Activated T-cell treated with anti-CD3 and anti-CD28 coated beads, Interleukin-2, amount 50 U/mL, for 24 hours (primary cell): ENCODE measurements around the gene MAST2.

Experiments
- DNase-seq: peaks from one replicate; pipeline ENCODE4 v3.0.0-alpha.2; 2020
- H3K27ac Mint-ChIP-seq: 2 replicates; pipeline ENCODE4 v1.8.0; 2020; ENCODE audit warnings: mild to moderate bottlenecking, mixed read lengths
- H3K27me3 Mint-ChIP-seq: 2 replicates; pipeline ENCODE4 v1.8.0; 2020; ENCODE audit warnings: mixed read lengths
- H3K36me3 Mint-ChIP-seq: 2 replicates; pipeline ENCODE4 v1.8.0; 2020; ENCODE audit warnings: low read depth, mixed read lengths
- H3K4me1 Mint-ChIP-seq: 2 replicates; pipeline ENCODE4 v1.8.0; 2020; ENCODE audit warnings: low read depth, mixed read lengths
- H3K4me3 Mint-ChIP-seq: 2 replicates; pipeline ENCODE4 v1.8.0; 2020; ENCODE audit warnings: mild to moderate bottlenecking, moderate library complexity, mixed read lengths
- H3K9me3 Mint-ChIP-seq: 2 replicates; pipeline ENCODE4 v1.8.0; 2020; ENCODE audit warnings: mixed read lengths

Gene MAST2

DNA sequence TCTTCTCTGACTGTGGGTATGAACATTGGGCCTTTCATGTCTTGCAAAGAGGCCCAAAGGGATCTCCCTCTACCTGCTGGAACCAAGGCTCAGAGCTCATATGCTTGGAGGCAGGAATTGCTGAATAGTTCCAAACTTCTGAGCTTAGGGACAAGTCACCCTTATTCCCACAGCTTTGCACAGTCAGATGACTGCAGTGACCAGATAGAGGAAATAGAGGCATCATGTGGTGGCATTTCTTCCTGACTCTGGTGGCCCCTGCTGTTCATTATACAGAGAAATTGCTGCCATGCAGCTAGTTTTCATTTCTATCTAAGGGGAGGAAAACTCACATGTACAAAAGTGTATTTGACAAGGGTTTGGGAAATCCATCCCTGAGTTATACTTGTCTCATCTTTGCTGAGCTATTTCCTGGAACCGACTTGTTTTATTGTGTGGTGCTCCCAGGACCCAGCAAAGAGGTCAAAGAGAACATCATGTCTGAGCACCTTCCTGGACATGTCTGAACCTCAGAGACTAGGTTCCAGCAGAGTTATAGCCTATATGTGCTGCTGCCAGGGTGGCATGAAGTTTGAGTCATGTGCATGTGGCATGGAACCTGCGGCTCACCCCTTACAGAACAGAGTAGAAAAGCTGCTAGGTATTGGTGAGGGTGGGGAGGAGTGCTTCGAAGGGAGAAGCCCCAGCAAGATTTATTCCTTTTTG, 197.8 kb downstream of the MAST2 start:
- DNase-seq, result no peak
- Mint-ChIP-seq H3K27me3 (no peaks in the 10 kb centered on the region), H3K36me3 (peaks cover 32% of the 10 kb centered on the region)

DNA sequence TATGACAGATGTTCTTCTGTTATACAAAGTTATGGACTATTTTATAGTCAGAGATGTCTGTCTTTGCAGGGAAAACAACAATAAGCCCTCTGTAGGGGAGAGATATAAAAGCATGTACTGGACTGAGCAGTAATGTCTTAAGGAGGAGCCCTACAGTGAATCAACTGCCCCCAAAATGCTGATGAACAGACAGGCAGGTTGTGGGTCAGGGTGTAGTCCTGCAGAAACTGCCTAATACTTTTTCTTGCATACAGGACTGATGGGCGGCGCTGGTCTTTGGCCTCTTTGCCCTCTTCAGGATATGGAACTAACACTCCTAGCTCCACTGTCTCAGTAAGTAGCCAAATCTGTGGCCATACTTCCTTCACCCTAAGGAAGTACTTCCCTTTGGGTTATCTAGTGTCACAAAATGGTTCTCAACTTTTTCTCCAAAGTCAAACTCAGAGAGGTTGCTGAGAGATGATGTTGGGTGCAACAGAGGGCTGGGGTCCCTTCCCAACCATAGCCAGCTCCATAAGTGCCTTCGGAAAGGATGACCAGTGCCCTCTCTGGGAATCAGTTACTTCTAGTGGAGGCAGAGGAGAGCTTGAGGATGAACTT, 199.2 kb downstream of the MAST2 start:
- no peak for DNase-seq
- H3K27me3 Mint-ChIP-seq, result no peaks in the 10 kb centered on the region
- no peak overlapping the region for H3K27ac Mint-ChIP-seq
- no peaks in the 10 kb centered on the region for H3K4me1 Mint-ChIP-seq
- H3K4me3 Mint-ChIP-seq, result no peak overlapping the region
- no peaks in the 10 kb centered on the region for H3K9me3 Mint-ChIP-seq
- peaks cover 45% of the 10 kb centered on the region for H3K36me3 Mint-ChIP-seq

More for the DNA sequence above, 197.8 kb downstream of the MAST2 start:
- no peak overlapping the region for H3K27ac Mint-ChIP-seq
- no peaks in the 10 kb centered on the region for H3K9me3 Mint-ChIP-seq
- H3K4me1 Mint-ChIP-seq, result no peaks in the 10 kb centered on the region
- H3K4me3 Mint-ChIP-seq, result no peak overlapping the region

DNA sequence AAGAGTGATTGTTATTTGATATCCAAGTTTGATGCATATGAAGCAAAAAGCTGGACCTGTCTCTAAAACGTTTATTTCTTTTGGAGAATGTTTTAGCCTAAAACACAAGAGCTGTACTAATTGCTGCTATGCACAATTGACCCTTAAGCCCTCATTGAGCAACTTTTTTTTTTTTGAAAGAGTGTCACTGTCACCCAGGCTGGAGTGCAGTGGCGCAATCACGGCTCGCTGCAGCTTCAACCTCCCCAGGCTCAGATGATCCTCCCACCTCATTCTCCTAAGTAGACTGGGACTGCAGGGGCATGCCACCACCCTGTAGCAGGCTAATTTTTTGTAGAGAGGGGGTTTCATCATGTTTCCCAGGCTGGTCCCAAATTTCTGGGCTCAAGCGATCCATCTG, 199.9 kb downstream of the MAST2 start:
- no peak for DNase-seq
- H3K4me3 Mint-ChIP-seq, result no peak overlapping the region
- no peak overlapping the region for H3K27ac Mint-ChIP-seq
- H3K4me1 Mint-ChIP-seq, result no peaks in the 10 kb centered on the region
- H3K9me3 Mint-ChIP-seq, result no peaks in the 10 kb centered on the region
- no peaks in the 10 kb centered on the region for H3K27me3 Mint-ChIP-seq
- H3K36me3 Mint-ChIP-seq, result peaks cover 52% of the 10 kb centered on the region

DNA sequence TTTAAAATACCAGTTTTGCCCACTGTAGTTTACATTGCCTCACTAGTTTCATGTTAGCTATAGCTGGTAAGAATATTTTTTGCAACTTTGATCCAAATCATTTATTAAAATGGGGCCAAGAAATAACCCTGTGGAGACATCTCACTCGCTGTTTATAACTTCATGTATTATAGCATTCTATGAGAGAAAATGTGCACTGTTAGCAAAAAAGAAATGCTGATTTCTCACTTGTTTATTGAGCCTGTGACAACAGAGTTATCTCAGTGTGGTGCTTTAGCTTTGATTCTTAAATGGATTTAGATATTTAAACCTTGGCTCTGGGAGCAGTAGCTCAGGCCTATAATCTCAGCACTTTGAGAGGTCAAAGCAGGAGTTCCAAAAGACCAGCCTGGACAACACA, 201.1 kb downstream of the MAST2 start:
- no peaks in the 10 kb centered on the region for H3K4me1 Mint-ChIP-seq
- DNase-seq, result no peak
- H3K4me3 Mint-ChIP-seq, result no peak overlapping the region
- H3K27me3 Mint-ChIP-seq, result no peaks in the 10 kb centered on the region
- no peak overlapping the region for H3K27ac Mint-ChIP-seq
- H3K36me3 Mint-ChIP-seq, result peaks cover 59% of the 10 kb centered on the region
- H3K9me3 Mint-ChIP-seq, result no peaks in the 10 kb centered on the region

DNA sequence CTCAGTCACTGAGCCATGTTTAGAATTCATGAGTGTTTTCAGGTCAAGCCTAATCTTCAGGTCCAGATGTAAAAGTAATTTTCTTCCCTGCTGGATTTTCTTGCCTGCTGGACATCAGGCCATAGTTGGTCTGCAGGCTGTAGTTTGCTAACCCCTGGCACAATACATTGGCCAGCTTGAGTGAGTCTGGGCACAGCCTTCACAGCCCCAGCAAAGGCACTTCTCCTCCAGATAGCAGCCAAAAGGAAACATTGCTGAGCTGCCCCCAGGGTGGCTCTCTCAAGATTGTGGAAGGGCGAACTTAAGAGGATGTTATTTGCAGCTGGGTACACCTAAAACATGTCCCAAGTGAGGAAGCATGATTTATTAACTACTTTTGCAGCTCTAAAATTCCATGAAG, 202.2 kb downstream of the MAST2 start:
- peaks cover 60% of the 10 kb centered on the region for H3K36me3 Mint-ChIP-seq
- H3K27me3 Mint-ChIP-seq, result no peaks in the 10 kb centered on the region
- no peak overlapping the region for H3K27ac Mint-ChIP-seq

DNA sequence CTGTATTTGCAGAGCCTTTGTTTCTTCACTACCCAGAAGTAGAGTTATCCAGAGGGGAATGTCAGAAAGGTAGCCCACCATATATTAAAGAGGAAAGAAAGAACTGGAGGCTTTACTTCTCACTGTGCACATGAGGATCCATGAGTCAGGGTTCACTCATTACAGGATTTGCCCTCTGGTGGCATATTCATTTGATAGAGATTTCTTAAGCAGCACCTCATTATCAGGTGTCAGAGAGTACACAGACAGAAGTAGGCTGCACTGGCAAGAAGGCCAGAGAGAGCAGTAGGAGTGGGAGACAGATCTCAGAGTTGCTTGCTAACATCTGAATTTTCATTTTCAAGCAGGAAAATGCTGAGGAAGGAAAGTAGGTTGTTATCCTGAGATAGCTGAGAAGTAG, 205.2 kb downstream of the MAST2 start:
- H3K4me3 Mint-ChIP-seq, result no peak overlapping the region
- no peaks in the 10 kb centered on the region for H3K9me3 Mint-ChIP-seq
- H3K36me3 Mint-ChIP-seq, result peaks cover 77% of the 10 kb centered on the region
- H3K4me1 Mint-ChIP-seq, result no peaks in the 10 kb centered on the region
- no peaks in the 10 kb centered on the region for H3K27me3 Mint-ChIP-seq
- no peak overlapping the region for H3K27ac Mint-ChIP-seq
- no peak for DNase-seq

More for the DNA sequence above, 202.2 kb downstream of the MAST2 start:
- H3K9me3 Mint-ChIP-seq, result no peaks in the 10 kb centered on the region
- H3K4me1 Mint-ChIP-seq, result no peaks in the 10 kb centered on the region
- no peak overlapping the region for H3K4me3 Mint-ChIP-seq
- no peak for DNase-seq

DNA sequence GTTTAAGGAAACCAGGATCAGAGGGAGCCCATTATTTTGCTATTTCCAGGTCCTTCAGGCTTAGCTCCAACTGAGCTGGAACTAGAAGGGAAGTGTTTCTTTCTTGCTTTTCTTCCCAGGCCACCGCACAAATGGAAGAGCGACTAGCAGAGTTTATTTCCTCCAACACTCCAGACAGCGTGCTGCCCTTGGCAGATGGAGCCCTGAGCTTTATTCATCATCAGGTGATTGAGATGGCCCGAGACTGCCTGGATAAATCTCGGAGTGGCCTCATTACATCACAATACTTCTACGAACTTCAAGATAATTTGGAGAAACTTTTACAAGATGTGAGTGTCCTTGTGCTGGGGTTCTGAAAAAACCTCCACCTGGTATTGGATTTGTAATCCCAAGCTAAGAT, 207.2 kb downstream of the MAST2 start:
- no peaks in the 10 kb centered on the region for H3K4me1 Mint-ChIP-seq
- no peaks in the 10 kb centered on the region for H3K27me3 Mint-ChIP-seq
- H3K27ac Mint-ChIP-seq, result no peak overlapping the region
- DNase-seq, result no peak
- no peak overlapping the region for H3K4me3 Mint-ChIP-seq
- no peaks in the 10 kb centered on the region for H3K9me3 Mint-ChIP-seq
- H3K36me3 Mint-ChIP-seq, result peaks cover 71% of the 10 kb centered on the region

DNA sequence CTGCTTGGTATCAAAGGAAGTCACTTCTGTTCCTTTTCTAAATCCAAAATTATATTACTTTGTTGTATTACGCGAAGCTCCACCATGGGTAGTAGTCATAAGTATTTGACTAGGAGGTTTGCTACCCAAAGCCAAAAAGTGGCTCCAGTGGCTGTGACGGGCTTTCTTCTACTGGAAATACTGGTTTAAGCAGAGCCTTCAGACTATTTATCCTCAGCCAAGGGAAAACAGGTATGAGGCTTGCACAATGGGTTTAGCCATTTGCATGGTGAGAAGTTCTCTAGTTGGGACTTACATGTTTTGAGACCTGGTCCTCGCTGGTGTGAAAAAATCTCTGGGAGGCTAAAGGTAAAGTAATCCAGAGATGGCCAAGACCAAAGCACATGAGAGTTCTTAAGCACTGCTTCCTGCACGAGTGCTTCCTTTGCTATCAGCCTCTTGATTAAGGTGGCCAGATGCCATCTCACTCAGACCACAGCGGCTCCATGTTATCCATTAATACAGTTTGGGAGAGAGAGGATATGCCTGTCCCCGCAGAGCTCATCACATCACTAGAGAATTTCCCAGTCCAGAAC, 207.8 kb downstream of the MAST2 start:
- no peak for DNase-seq
- H3K36me3 Mint-ChIP-seq, result peaks cover 65% of the 10 kb centered on the region
- no peak overlapping the region for H3K4me3 Mint-ChIP-seq
- no peaks in the 10 kb centered on the region for H3K4me1 Mint-ChIP-seq
- no peaks in the 10 kb centered on the region for H3K9me3 Mint-ChIP-seq
- no peaks in the 10 kb centered on the region for H3K27me3 Mint-ChIP-seq
- H3K27ac Mint-ChIP-seq, result no peak overlapping the region

DNA sequence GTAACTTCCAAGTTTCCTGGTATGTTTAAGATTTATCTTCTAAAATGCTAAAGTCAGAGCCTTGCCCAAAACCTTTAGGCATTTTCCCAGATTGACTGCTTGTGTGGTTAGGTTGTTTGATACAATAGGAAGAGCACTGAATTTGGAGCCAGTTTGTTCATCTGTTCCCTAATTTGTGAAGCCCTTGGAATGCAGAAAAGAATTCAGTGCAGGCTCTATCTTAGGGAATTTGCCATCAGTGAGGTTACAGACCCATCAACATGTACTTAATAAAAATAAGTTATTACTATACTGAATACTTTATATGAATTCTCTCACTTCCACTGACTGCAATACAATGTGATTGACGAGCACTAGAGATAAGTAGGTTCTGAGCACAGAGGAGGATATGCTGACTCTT, 208.8 kb downstream of the MAST2 start:
- Mint-ChIP-seq H3K9me3 (no peaks in the 10 kb centered on the region), H3K27me3 (no peaks in the 10 kb centered on the region), H3K4me3 (no peak overlapping the region), H3K36me3 (peaks cover 57% of the 10 kb centered on the region), H3K4me1 (no peaks in the 10 kb centered on the region), H3K27ac (no peak overlapping the region)
- DNase-seq, result no peak

DNA sequence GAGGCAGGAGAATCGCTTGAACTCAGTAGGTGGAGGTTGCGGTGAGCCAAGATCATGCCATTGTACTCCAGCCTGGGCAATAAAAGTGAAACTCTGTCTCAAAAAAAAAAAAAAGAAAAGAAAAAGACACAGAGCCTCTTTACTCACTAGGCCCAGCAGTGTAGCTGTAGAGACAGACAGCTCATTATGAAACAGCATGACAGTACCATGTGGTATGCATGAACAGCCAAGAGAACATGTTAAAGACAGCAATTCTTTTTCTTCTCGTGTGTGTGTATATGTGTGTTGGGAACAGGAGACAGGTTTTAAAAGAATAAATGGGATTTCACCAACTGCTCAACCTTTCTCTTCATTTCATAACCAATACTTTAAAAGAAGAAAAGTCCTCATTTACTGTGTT, 210.2 kb downstream of the MAST2 start:
- H3K4me1 Mint-ChIP-seq, result no peaks in the 10 kb centered on the region
- H3K27ac Mint-ChIP-seq, result no peak overlapping the region
- no peak overlapping the region for H3K4me3 Mint-ChIP-seq
- H3K27me3 Mint-ChIP-seq, result no peaks in the 10 kb centered on the region
- H3K9me3 Mint-ChIP-seq, result no peaks in the 10 kb centered on the region
- no peak for DNase-seq
- peaks cover 43% of the 10 kb centered on the region for H3K36me3 Mint-ChIP-seq

DNA sequence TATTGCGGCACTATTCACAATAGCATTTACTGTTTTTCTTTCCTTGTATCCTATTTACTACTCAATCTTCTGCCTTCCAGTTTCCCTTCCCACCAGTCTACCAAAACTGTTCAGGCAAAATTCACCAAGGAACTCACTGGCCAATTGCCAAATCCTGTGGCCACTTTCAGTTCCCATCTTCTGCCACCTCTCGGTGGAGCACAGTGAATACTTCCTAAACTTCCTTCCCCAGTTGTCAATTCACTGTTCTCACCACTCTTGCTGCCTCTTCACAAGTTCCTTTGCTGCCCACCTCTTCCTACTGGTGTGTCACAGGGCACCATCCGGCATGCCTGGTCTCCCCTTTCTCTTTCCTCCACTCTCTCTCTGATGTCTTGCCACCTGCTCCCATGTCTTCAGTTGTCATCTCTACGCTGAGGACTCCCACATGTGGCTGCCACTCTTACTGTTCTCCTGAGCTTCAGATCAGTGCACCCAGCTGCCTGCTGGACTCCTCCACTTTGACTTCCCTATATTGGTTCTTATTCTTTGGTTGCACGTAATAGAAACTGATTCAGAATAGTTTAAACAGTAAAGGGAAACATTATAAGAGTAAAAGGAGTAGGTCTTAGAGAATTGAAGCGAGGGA, 214.6 kb downstream of the MAST2 start:
- H3K4me1 Mint-ChIP-seq, result no peaks in the 10 kb centered on the region
- no peak for DNase-seq
- H3K27ac Mint-ChIP-seq, result no peak overlapping the region
- peaks cover 17% of the 10 kb centered on the region for H3K36me3 Mint-ChIP-seq
- H3K9me3 Mint-ChIP-seq, result no peaks in the 10 kb centered on the region
- no peak overlapping the region for H3K4me3 Mint-ChIP-seq
- H3K27me3 Mint-ChIP-seq, result no peaks in the 10 kb centered on the region

DNA sequence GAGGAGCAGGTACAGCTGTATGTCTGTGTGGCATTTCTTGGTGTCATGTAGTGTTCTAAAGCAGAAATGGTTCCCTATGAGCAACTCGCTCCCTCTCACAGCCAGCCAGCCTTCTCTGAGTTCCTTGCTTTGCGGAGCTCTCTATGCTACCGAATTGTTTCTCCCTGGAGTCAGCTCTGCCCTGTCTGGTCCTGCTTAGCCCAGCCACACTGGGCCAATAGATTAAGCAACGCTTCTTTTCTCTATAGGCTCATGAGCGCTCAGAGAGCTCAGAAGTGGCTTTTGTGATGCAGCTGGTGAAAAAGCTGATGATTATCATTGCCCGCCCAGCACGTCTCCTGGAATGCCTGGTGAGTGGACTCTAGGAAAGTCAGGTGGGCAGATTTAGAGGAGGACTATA, 215.9 kb downstream of the MAST2 start:
- Mint-ChIP-seq H3K27me3 (no peaks in the 10 kb centered on the region), H3K27ac (no peak overlapping the region), H3K4me3 (no peak overlapping the region), H3K4me1 (no peaks in the 10 kb centered on the region), H3K36me3 (peaks cover 24% of the 10 kb centered on the region), H3K9me3 (no peaks in the 10 kb centered on the region)
- DNase-seq, result no peak

DNA sequence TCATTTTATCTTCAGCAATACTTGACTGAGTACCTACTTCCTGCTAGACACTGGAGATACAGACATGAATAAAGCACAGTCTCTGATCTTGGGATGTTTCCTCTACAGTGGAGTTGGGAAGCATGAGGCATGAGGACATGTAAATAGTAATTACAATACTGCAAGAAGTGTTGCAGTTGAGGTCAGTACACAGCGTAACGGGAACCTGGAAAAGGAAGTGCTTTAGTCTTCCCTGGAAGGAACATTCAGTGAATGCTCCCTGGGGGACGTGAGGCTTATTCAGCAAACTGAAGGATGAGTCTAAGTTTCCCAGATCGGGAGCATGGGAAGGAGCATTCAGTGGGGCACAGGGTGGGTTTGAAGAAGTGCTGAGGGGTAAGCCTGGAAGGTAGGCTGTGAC, 216.6 kb downstream of the MAST2 start:
- Mint-ChIP-seq H3K27ac (no peak overlapping the region), H3K9me3 (no peaks in the 10 kb centered on the region), H3K4me1 (no peaks in the 10 kb centered on the region), H3K36me3 (peaks cover 27% of the 10 kb centered on the region), H3K4me3 (no peak overlapping the region), H3K27me3 (no peaks in the 10 kb centered on the region)
- no peak for DNase-seq

DNA sequence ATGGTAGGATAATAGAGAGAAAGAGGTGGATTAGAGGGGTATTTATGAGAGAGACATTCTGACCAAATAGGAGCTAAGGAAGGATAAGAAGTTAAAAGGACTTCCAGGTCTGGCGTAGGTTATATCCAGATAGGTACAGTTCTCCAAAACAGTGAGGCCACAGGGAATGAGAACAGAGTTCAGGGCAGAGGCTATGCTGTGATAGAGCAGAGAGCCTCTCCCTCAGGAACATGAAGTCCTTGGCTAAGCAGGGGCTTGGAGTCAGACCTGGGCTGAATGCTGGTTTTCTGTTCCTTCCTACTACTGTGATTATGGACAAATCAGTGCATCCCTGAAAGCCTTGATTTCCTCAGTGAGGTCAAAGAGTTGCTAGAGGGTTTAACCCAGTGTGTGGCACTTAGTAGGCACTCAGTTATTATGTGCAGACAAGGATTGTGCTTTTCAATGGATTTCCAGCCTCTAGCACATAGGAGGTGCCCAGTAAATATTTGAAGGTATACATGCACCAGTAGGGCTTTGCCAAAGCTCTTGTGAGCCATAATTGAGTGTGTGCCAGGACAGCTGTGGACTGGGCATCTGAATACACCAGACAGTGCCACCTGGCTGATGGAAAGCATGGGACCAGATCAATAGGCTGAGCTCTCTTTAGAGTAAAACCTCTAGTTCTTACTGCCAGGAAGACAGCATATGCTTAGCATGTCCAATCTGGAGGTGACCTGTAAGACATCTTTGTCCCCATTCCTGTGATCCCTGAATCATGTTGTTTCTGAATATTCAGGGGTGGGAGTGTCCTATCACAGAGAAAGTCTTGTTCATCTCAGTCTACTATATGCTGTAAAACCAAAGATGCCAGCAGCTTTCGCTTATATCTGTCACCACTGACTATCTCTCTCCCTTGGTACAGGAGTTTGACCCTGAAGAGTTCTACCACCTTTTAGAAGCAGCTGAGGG, 217.9 kb downstream of the MAST2 start:
- H3K27ac Mint-ChIP-seq, result no peak overlapping the region
- H3K36me3 Mint-ChIP-seq, result peaks cover 29% of the 10 kb centered on the region
- no peak overlapping the region for H3K4me3 Mint-ChIP-seq
- H3K9me3 Mint-ChIP-seq, result no peaks in the 10 kb centered on the region
- H3K27me3 Mint-ChIP-seq, result no peaks in the 10 kb centered on the region
- no peaks in the 10 kb centered on the region for H3K4me1 Mint-ChIP-seq
- DNase-seq, result no peak
